Endothelial cell of umbilical vein (primary cell): Measurements from ENCODE around the gene ELF4. TPM values are rescaled to one million over a fixed set of nuclear protein-coding genes. Genes with fewer than 3 reads are reported as not detected.
A peak's percentile ranks its signal among the peaks of the same experiment; 100 is the strongest.

Experiments
- BruUV-seq: library from RNA; stranded (reverse); fragments of 400-500 nt; replicated peaks from 2 replicates; lab custom pipeline; 2021; lab: Mats Ljungman, UMichigan
- CTCF ChIA-PET: fragments of 300-600, 350-600 bp; sonication (Branson Sonifier 250); formaldehyde crosslinking; loops from one replicate; lab custom pipeline; 2021; ENCODE audit warnings: antibody characterized with exemption, inconsistent platforms; lab: Charles Lee
- POLR2A ChIA-PET: fragments of 300-600, 350-600 bp; sonication (Branson Sonifier 250); formaldehyde crosslinking; loops from one replicate; lab custom pipeline; 2021; ENCODE audit warnings: antibody characterized with exemption, inconsistent platforms; lab: Charles Lee
- DNase-seq: peaks from one replicate; pipeline ENCODE4 v3.0.0-alpha.2; 2011; ENCODE audit warnings: low read depth, low spot score
- FAIRE-seq: peaks from 2 replicates; lab custom pipeline; 2011; peaks lifted over from hg19 to GRCh38; lab: Jason Lieb, UNC
- H2AFZ ChIP-seq: 2 replicates; pipeline ENCODE4 v1.6.0; 2012; ENCODE audit warnings: low read depth, low read length, control low read depth, inconsistent platforms
- H3K27ac ChIP-seq: 2 replicates; pipeline ENCODE4 v1.5.1; 2011; ENCODE audit warnings: low read depth, mild to moderate bottlenecking, control low read depth, low read length, moderate library complexity; ENCODE audit not compliant: insufficient read depth
- H3K27me3 ChIP-seq, 2 experiments: 2 replicates each; pipeline versions ENCODE4 v1.6.0 to v1.6.1; 2011; ENCODE audit warnings: low read length in 2 of 2, mixed read lengths in 1 of 2; ENCODE audit not compliant: control insufficient read depth in 2 of 2, insufficient read depth in 2 of 2
- H3K36me3 ChIP-seq, 2 experiments: 2 replicates in 1 of 2; 3 replicates in 1 of 2; pipeline ENCODE4 v1.5.1; 2011; ENCODE audit warnings: low read length in 2 of 2, mild to moderate bottlenecking in 1 of 2, moderate library complexity in 1 of 2; ENCODE audit not compliant: control insufficient read depth in 2 of 2, insufficient read depth in 2 of 2; ENCODE audit errors: extremely low read depth in 1 of 2
- H3K4me1 ChIP-seq: 3 replicates; pipeline ENCODE4 v1.5.1; 2011; ENCODE audit warnings: mild to moderate bottlenecking, low read length; ENCODE audit not compliant: control insufficient read depth, insufficient read depth; ENCODE audit errors: extremely low read depth
- H3K4me2 ChIP-seq: 2 replicates; pipeline ENCODE4 v1.6.1; 2011; ENCODE audit warnings: low read length, control low read depth, mixed read lengths; ENCODE audit not compliant: insufficient read depth
- H3K4me3 ChIP-seq, 3 experiments: fragments of 200-600 bp in 1 of 3; sonication (generic), shearing (Covaris generic) in 1 of 3; replicated peaks in 1 of 3; 2 replicates each; pipeline ENCODE4 v1.5.1; 2011 to 2016; ENCODE audit warnings: control low read depth in 3 of 3, low read length in 3 of 3, mild to moderate bottlenecking in 2 of 3, inconsistent platforms in 1 of 3, low read depth in 1 of 3, moderate library complexity in 1 of 3; ENCODE audit not compliant: insufficient read depth in 1 of 3
- H3K79me2 ChIP-seq: 2 replicates; pipeline ENCODE4 v1.6.0; 2012; ENCODE audit warnings: low read length, inconsistent platforms; ENCODE audit not compliant: control insufficient read depth, insufficient read depth
- H3K9ac ChIP-seq: replicated peaks from 2 replicates; pipeline ENCODE3; 2011; ENCODE audit warnings: low read length, control low read depth; ENCODE audit not compliant: insufficient read depth; ENCODE audit errors: extremely low read depth
- H3K9me1 ChIP-seq: replicated peaks from 3 replicates; pipeline ENCODE4 v1.6.0; 2011; ENCODE audit warnings: mild to moderate bottlenecking, low read length; ENCODE audit not compliant: control insufficient read depth, insufficient read depth; ENCODE audit errors: extremely low read depth
- H3K9me3 ChIP-seq: replicated peaks from 2 replicates; pipeline ENCODE4 v1.5.1; 2012; ENCODE audit warnings: low read length, inconsistent platforms; ENCODE audit not compliant: control insufficient read depth, insufficient read depth
- H4K20me1 ChIP-seq: replicated peaks from 2 replicates; pipeline ENCODE3; 2011; ENCODE audit warnings: mild to moderate bottlenecking, low read length; ENCODE audit not compliant: control insufficient read depth, insufficient read depth; ENCODE audit errors: extremely low read depth
- CTCF ChIP-seq, 2 donors: IDR thresholded peaks; 1 replicate in 1 of 2; 2 replicates in 1 of 2; pipeline ENCODE4 v1.5.1; 2011; ENCODE audit warnings: low read length in 2 of 2, mild to moderate bottlenecking in 2 of 2, moderate library complexity in 2 of 2, control low read depth in 1 of 2, inconsistent platforms in 1 of 2, low read depth in 1 of 2; ENCODE audit not compliant: insufficient read depth in 1 of 2; ENCODE audit errors: extremely low read depth in 1 of 2
- EZH2 ChIP-seq: IDR thresholded peaks from 2 replicates; pipeline ENCODE4 v1.6.1; 2012; ENCODE audit warnings: borderline replicate concordance, low read depth, mild to moderate bottlenecking, moderate library complexity, low read length, inconsistent platforms; ENCODE audit not compliant: severe bottlenecking
- FOS ChIP-seq: IDR thresholded peaks from 2 replicates; pipeline ENCODE4 v1.6.1; 2011; ENCODE audit warnings: mild to moderate bottlenecking, low read length, moderate library complexity, borderline replicate concordance; ENCODE audit not compliant: insufficient read depth
- GATA2 ChIP-seq: IDR thresholded peaks from 2 replicates; pipeline ENCODE4 v1.7.0; 2011; ENCODE audit warnings: low read depth, mild to moderate bottlenecking, moderate library complexity, mixed read lengths, low read length; ENCODE audit not compliant: insufficient read length, insufficient read depth
- JUN ChIP-seq: IDR thresholded peaks from 2 replicates; pipeline ENCODE4 v1.6.1; 2011; ENCODE audit warnings: borderline replicate concordance, low read depth; ENCODE audit not compliant: insufficient read length, insufficient read depth
- MAX ChIP-seq: IDR thresholded peaks from 2 replicates; pipeline ENCODE4 v1.6.1; 2011; ENCODE audit not compliant: insufficient read depth, insufficient read length
- MYC ChIP-seq: IDR thresholded peaks from one replicate; pipeline ENCODE4 v1.6.1; 2011; ENCODE audit warnings: mild to moderate bottlenecking, low read depth, low read length
- POLR2A ChIP-seq: IDR thresholded peaks from 2 replicates; pipeline ENCODE4 v1.6.1; 2012; ENCODE audit warnings: low read depth, mild to moderate bottlenecking, control low read depth, low read length
- POLR2AphosphoS5 ChIP-seq: IDR thresholded peaks from 2 replicates; pipeline ENCODE4 v1.6.1; 2012; ENCODE audit warnings: low read depth, mild to moderate bottlenecking, control low read depth, low read length, moderate library complexity; ENCODE audit not compliant: insufficient read depth
- dilution Hi-C: fragments of 300-500 bp; cut with MboI; formaldehyde crosslinking; loops from one replicate; pipeline ENCODE4 v1.15.0; 2019; ENCODE audit warnings: low sequenced_read_pairs; ENCODE audit not compliant: extremely low pct_ligation_motif_present
- intact Hi-C: fragments of 100-400 bp; cut with micrococcal nuclease; formaldehyde crosslinking; loops from one replicate; pipeline ENCODE4 v1.10.0; 2022
- polyA plus RNA-seq, 4 experiments: library from polyadenylated mRNA; depleted of rRNA in 3 of 4; stranded (reverse) in 3 of 4; unstranded in 1 of 4; fragments of >200 nt; gene quantifications; 2 replicates each; pipeline versions ENCODE4 v1.2.1 to v1.2.3, GENCODE V29; 2011 to 2012; ENCODE audit warnings: missing spikeins in 1 of 4
- total RNA-seq: library from RNA; stranded (reverse); gene quantifications from 2 replicates; pipeline ENCODE4 v1.2.3, GENCODE V29; 2021

ELF4 gene
- total and polyA plus RNA-seq, 2 donors (not counting 3 experiments of a cell fraction or from before 2014, with no cell fraction given) = 31.9 to 33.4 TPM

- TF ChIP-seq FOS (no peak), CTCF (IDR thresholded peaks at IDR 0.05; ENCODE audit: extremely low read depth in 1 of 2, insufficient read depth in 1 of 2, low read depth in 1 of 2, low read length in 2 of 2) (no peak), POLR2A (no peak), POLR2AphosphoS5 (no peak), GATA2 (no peak), JUN (no peak), MYC (no peak), EZH2 (no peak), MAX (no peak)
- Histone ChIP-seq H4K20me1 (no peaks in the 10 kb centered on the region), H3K9me1 (no peaks in the 10 kb centered on the region), H2AFZ (no peak overlapping the region), H3K79me2 (peaks cover 62% of the 10 kb centered on the region), H3K36me3 (no peaks in the 10 kb centered on the region), H3K4me1 (peaks cover 32% of the 10 kb centered on the region), H3K4me3 (no peak overlapping the region), H3K27ac (no peak overlapping the region), H3K9me3 (no peaks in the 10 kb centered on the region), H3K9ac (no peak overlapping the region), H3K27me3 (no peaks in the 10 kb centered on the region), H3K4me2 (no peak overlapping the region)
- peak; percentile 65 for FAIRE-seq
- dilution Hi-C loops = no loop called here
- DNase-seq = no peak
- no TSS peak for BruUV-seq
- ChIA-PET CTCF (interaction anchor here (1.4 to 2.3 kb wide), 4 partner anchors 10 to 16 kb away, joined by 3 to 7 read pairs (median 5); no protein-coding TSS in a partner anchor), POLR2A (no interaction called here)
- intact Hi-C loops = no loop called here
These were observed 14.9 kb downstream of the ELF4 start for GRCh38 chrX:130095249-130096030.
